HG03060 (cell line): ENCODE results near the gene FBXO15.
A peak's percentile ranks its signal among the peaks of the same experiment; 100 is the strongest.

Experiments
- ATAC-seq: cut with Tn5 transposase; IDR thresholded peaks from one replicate; pipeline ENCODE4 v1.9.1; 2021; ENCODE audit warnings: low read depth, moderate number of reproducible peaks; ENCODE audit not compliant: unreplicated experiment

FBXO15 gene

GRCh38 chr18:74147779-74148542 is at the start of gene FBXO15, which contains the start of gene TIMM21:
Gene FBXO15 (minus strand): TSS chr18:74147834. CDS start chr18:74147785, 49 bp downstream.
Gene TIMM21 (plus strand): TSS chr18:74148523. CDS start chr18:74148809, 286 bp downstream.
- ATAC-seq: peak; percentile 78

- ATAC-seq: peak; percentile 71
Measured at GRCh38 chr18:74196220-74197119, 48.8 kb upstream of the FBXO15 start.

GRCh38 chr18:74194691-74195090 is 47.1 kb upstream of the FBXO15 start:
- ATAC-seq: no peak

GRCh38 chr18:74191577-74191976 is 43.9 kb upstream of the FBXO15 start:
- no peak for ATAC-seq

GRCh38 chr18:74190086-74190485 is 42.5 kb upstream of the FBXO15 start:
- no peak for ATAC-seq

GRCh38 chr18:74186661-74187060 is 39.0 kb upstream of the FBXO15 start:
- no peak for ATAC-seq

GRCh38 chr18:74185860-74186259 is 38.2 kb upstream of the FBXO15 start:
- ATAC-seq: no peak

GRCh38 chr18:74184875-74185274 is 37.2 kb upstream of the FBXO15 start:
- no peak for ATAC-seq

- ATAC-seq: no peak
Measured at GRCh38 chr18:74183130-74183529, 35.5 kb upstream of the FBXO15 start.

GRCh38 chr18:74182335-74182734 is 34.7 kb upstream of the FBXO15 start:
- no peak for ATAC-seq

- ATAC-seq: no peak
Measured at GRCh38 chr18:74179623-74180199, 32.1 kb upstream of the FBXO15 start.

GRCh38 chr18:74178884-74179283 is 31.2 kb upstream of the FBXO15 start:
- ATAC-seq: no peak

GRCh38 chr18:74175658-74176057 is 28.0 kb upstream of the FBXO15 start:
- ATAC-seq: no peak

- ATAC-seq: no peak
Measured at GRCh38 chr18:74173434-74173750, 25.8 kb upstream of the FBXO15 start.

- no peak for ATAC-seq
Measured at GRCh38 chr18:74172697-74173433, 25.2 kb upstream of the FBXO15 start.

- ATAC-seq: peak; percentile 69
Measured at GRCh38 chr18:74171910-74172606, 24.4 kb upstream of the FBXO15 start.

GRCh38 chr18:74166386-74166785 is 18.8 kb upstream of the FBXO15 start:
- ATAC-seq: no peak

- ATAC-seq: no peak
Measured at GRCh38 chr18:74163019-74163660, 15.5 kb upstream of the FBXO15 start.

GRCh38 chr18:74155276-74155675 is 7.6 kb upstream of the FBXO15 start:
- no peak for ATAC-seq
